PC-3 (cell line): ENCODE results near the gene EPM2A.

Experiments used
- EZH2 ChIP-seq: fragments of 300-600 bp; sonication (generic); IDR thresholded peaks from one replicate; pipeline ENCODE4 v1.6.1; 2017; ENCODE audit warnings: antibody characterized with exemption, mild to moderate bottlenecking, low read length; ENCODE audit not compliant: unreplicated experiment
- EZH2phosphoT487 ChIP-seq: fragments of 300-600 bp; sonication (generic); IDR thresholded peaks from 2 replicates; pipeline ENCODE4 v1.6.1; 2018; ENCODE audit warnings: mild to moderate bottlenecking, antibody characterized with exemption, low read length, borderline replicate concordance
- TF ChIP-seq, protein P1 (sequence below): fragments of 300-600 bp; sonication (generic); conservative IDR thresholded peaks from 2 replicates; pipeline ENCODE4 v1.5.1; 2017; ENCODE audit warnings: antibody characterized with exemption, low read depth, mild to moderate bottlenecking, low read length

DNA sequence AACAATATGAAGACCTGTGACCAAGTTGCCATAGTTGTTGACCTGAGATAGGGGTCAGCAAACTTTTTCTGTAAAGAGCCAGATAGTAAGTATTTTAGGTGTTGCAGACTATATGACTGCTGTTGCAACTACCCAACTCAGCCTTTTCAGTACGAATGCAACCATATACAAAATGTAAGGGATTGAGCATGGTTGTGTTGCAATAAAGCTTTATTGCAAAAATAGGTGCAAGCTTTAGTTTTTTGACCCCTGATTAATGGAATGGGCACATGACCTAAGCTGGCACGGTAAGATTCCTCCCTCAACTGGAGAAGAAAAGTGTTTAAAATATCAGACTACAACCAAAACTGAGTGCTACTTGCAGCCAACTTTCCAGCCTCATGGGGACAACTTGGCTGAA is 17.3 kb upstream of the EPM2A start:
- TF ChIP-seq EZH2 (no peak), EZH2phosphoT487 (no peak)
- TF ChIP-seq, protein P1, sequence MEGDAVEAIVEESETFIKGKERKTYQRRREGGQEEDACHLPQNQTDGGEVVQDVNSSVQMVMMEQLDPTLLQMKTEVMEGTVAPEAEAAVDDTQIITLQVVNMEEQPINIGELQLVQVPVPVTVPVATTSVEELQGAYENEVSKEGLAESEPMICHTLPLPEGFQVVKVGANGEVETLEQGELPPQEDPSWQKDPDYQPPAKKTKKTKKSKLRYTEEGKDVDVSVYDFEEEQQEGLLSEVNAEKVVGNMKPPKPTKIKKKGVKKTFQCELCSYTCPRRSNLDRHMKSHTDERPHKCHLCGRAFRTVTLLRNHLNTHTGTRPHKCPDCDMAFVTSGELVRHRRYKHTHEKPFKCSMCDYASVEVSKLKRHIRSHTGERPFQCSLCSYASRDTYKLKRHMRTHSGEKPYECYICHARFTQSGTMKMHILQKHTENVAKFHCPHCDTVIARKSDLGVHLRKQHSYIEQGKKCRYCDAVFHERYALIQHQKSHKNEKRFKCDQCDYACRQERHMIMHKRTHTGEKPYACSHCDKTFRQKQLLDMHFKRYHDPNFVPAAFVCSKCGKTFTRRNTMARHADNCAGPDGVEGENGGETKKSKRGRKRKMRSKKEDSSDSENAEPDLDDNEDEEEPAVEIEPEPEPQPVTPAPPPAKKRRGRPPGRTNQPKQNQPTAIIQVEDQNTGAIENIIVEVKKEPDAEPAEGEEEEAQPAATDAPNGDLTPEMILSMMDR: no peak
